GM10266 (cell line): ENCODE measurements around the gene PNMA8A.

Experiments used
- DNase-seq: peaks from one replicate; pipeline ENCODE4 v3.0.0; 2012; ENCODE audit errors: extremely low spot score
- CTCF ChIP-seq: IDR thresholded peaks from 2 replicates; pipeline ENCODE4 v1.5.1; 2012; ENCODE audit warnings: mild to moderate bottlenecking, low read depth; ENCODE audit not compliant: control insufficient read depth, insufficient read depth; ENCODE audit errors: missing control alignments

PNMA8A gene

DNA sequence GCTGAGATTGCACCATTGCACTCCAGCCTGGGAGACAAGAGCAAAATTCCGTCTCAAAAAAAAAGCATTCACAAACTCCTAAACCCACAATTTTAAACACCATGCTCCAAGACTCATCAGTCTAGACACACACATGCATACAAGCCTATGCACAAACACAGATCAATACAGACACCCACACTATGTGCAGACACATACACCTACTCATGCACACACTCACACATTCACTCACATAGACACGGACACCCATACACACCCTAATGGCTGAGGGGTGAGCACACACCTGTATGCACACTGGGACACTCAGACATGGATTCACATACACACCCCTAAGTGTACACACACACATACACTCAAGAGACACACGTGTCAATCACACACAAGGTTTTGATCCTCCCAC, 15.0 kb upstream of the PNMA8A start:
- no peak for TF ChIP-seq CTCF
- no peak for DNase-seq

DNA sequence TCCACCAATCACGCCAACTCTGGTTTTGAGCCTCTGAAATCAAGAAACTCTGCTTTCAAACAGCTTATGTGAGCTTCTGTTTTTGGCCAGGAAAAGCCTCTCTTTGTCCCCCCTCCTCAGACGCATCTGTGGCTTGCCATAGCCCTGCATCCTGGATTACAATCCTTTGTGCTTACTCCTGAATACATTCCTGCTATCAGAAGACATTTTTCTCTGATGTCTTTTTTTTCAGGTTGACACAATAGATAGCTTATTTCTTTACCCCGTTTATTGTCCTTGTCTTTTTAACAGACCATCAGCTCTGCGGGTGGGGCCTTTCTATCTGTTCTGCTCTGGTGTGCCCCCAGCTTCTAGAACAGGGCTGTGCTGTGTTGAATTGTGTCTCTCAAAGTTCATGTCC, 13.3 kb upstream of the PNMA8A start:
- DNase-seq = no peak
- no peak for TF ChIP-seq CTCF

DNA sequence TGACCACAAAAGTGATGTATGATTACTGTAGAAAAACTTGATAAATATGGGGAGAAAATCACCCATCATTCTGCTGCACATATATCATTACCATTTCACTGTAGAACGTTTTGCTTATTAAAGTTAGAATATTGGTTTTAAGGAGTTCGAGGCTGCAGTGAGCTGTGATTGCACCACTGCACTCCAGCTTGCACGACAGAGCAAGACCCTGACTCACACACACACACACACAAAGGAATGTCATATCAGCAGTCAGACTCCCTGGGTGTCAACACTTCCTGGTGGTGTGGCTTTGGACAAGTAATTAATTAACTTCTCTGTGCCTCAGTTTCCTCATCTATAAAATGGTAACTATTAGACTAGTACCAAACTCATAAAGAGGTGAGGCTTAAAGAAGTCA, 11.3 kb upstream of the PNMA8A start:
- DNase-seq = no peak
- no peak for TF ChIP-seq CTCF

DNA sequence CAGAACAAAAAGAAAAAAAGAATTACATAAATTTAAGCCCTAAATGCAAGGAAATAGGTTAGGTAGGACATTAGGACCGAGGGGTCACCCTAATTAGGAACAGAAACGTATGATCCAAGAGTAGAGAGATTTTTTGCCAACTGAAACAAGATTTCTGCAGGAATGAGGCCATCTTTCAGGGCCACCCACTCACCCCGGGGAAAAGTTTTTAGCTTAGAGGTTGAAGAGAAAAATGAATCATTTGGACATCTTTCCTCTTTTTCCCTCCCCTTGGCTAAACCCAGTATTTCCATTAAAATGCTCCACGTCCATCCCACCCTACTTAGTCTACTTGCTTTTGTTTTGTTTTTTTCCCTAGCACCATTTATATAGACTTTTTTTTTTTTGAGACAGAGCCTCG, 10.6 kb upstream of the PNMA8A start:
- no peak for DNase-seq
- TF ChIP-seq CTCF = no peak

- TF ChIP-seq CTCF = no peak
- DNase-seq = no peak
Measured at GRCh38 chr19:46481223-46481848, 10.0 kb upstream of the PNMA8A start.

- no peak for DNase-seq
- no peak for TF ChIP-seq CTCF
Measured at GRCh38 chr19:46480415-46480814, 9.1 kb upstream of the PNMA8A start.

- no peak for DNase-seq
- no peak for TF ChIP-seq CTCF
Measured at GRCh38 chr19:46478356-46478986, 7.1 kb upstream of the PNMA8A start.
